ENCODE results near the gene MT2A.

MT2A gene

GRCh38 chr16:56631832-56632155 is 23.4 kb downstream of the MT2A start:
- no peak for DNase-seq (ENCODE audit: low read depth)
- peak overlapping the region; percentile 50 for H3K4me3 ChIP-seq (ENCODE audit: control insufficient read depth, low read depth, low read length)
- no peak for TF ChIP-seq CTCF (IDR thresholded peaks at IDR 0.05; ENCODE audit: control insufficient read depth, insufficient read depth, low read depth, low read length, missing control alignments)

- no peak for TF ChIP-seq CTCF (IDR thresholded peaks at IDR 0.05; ENCODE audit: control insufficient read depth, insufficient read depth, low read depth, low read length, missing control alignments)
- no peak for DNase-seq (ENCODE audit: low read depth)
- peak within 1 kb of the TSS; percentile 50 for H3K4me3 ChIP-seq (ENCODE audit: control insufficient read depth, low read depth, low read length)
These were observed 23.9 kb downstream of the MT2A start, which contains the start of gene MT1M for GRCh38 chr16:56632156-56632847. Gene MT1M, plus strand, starts transcription at chr16:56632659. Its CDS starts 73 bp downstream, at chr16:56632732.

- H3K4me3 ChIP-seq (ENCODE audit: control insufficient read depth, low read depth, low read length) = peak overlapping the region; percentile 50
- TF ChIP-seq CTCF (IDR thresholded peaks at IDR 0.05; ENCODE audit: control insufficient read depth, insufficient read depth, low read depth, low read length, missing control alignments) = no peak
- DNase-seq (ENCODE audit: low read depth) = no peak
These were observed 24.5 kb downstream of the MT2A start for GRCh38 chr16:56632848-56633365.

- no peak for DNase-seq (ENCODE audit: low read depth)
- no peak overlapping the region for H3K4me3 ChIP-seq (ENCODE audit: control insufficient read depth, low read depth, low read length)
- TF ChIP-seq CTCF (IDR thresholded peaks at IDR 0.05; ENCODE audit: control insufficient read depth, insufficient read depth, low read depth, low read length, missing control alignments) = no peak
These were observed 25.2 kb downstream of the MT2A start for GRCh38 chr16:56633535-56633934.

GRCh38 chr16:56634715-56635440 is 26.5 kb downstream of the MT2A start:
- no peak for TF ChIP-seq CTCF (IDR thresholded peaks at IDR 0.05; ENCODE audit: control insufficient read depth, insufficient read depth, low read depth, low read length, missing control alignments)
- H3K4me3 ChIP-seq (ENCODE audit: control insufficient read depth, low read depth, low read length) = no peak overlapping the region
- DNase-seq (ENCODE audit: low read depth) = no peak

GRCh38 chr16:56635441-56635967 is 27.1 kb downstream of the MT2A start:
- H3K4me3 ChIP-seq (ENCODE audit: control insufficient read depth, low read depth, low read length) = no peak overlapping the region
- no peak for DNase-seq (ENCODE audit: low read depth)
- TF ChIP-seq CTCF (IDR thresholded peaks at IDR 0.05; ENCODE audit: control insufficient read depth, insufficient read depth, low read depth, low read length, missing control alignments) = no peak

Measured in AG09309 (cell line).